K562 (cell line): ENCODE measurements around the gene HSF2. TPM values are rescaled to one million over a fixed set of nuclear protein-coding genes. Genes with fewer than 3 reads are reported as not detected.
A peak's percentile ranks its signal among the peaks of the same experiment; 100 is the strongest.

Experiments
- FIP1L1 ChIP-seq: fragments of 200-400 bp; formaldehyde crosslinking; IDR thresholded peaks from 2 replicates; pipeline ENCODE4 v1.6.1; 2018; ENCODE audit warnings: mild to moderate bottlenecking, low read depth, low read length; ENCODE audit not compliant: poor library complexity, severe bottlenecking
- FOXK2 ChIP-seq, 2 experiments: fragments of 450-650 bp; IDR thresholded peaks in 1 of 2; conservative IDR thresholded peaks in 1 of 2; 2 replicates each; pipeline ENCODE4 v1.6.1; 2016; ENCODE audit warnings: low read depth in 2 of 2, mild to moderate bottlenecking in 1 of 2
- GABPB2 ChIP-seq: fragments of 250-450 bp; sonication (Bioruptor Pico); conservative IDR thresholded peaks from 2 replicates; pipeline ENCODE4 v1.5.1; 2021; ENCODE audit warnings: mild to moderate bottlenecking
- HLTF ChIP-seq: fragments of 450-650 bp; IDR thresholded peaks from 2 replicates; pipeline ENCODE4 v1.6.1; 2016
- MECOM ChIP-seq: fragments of 250-450 bp; sonication (Bioruptor Pico); IDR thresholded peaks from 2 replicates; pipeline ENCODE4 v1.8.0; 2022; ENCODE audit warnings: inconsistent platforms
- MLLT1 ChIP-seq, 2 experiments: fragments of 450-650 bp; IDR thresholded peaks; 2 replicates each; pipeline ENCODE4 v1.6.1; 2016
- MYBL2 ChIP-seq, 2 experiments: fragments of 450-650 bp in 1 of 2; sonication (generic) in 1 of 2; formaldehyde crosslinking in 1 of 2; IDR thresholded peaks; 2 replicates each; pipeline versions ENCODE4 v1.6.1 to v1.8.1; 2017 to 2022; ENCODE audit warnings: borderline replicate concordance in 1 of 2, inconsistent platforms in 1 of 2, low read depth in 1 of 2, mild to moderate bottlenecking in 1 of 2, missing genetic modification reagents in 1 of 2, moderate library complexity in 1 of 2
- NCOA1 ChIP-seq: fragments of 450-650 bp; IDR thresholded peaks from 2 replicates; pipeline ENCODE4 v1.6.1; 2016; ENCODE audit warnings: low read depth
- RBM34 ChIP-seq: fragments of 200-400 bp; formaldehyde crosslinking; IDR thresholded peaks from 2 replicates; pipeline ENCODE4 v1.6.1; 2018; ENCODE audit warnings: low read length, borderline replicate concordance; ENCODE audit not compliant: insufficient read depth
- TFAP4 ChIP-seq: sonication (generic); formaldehyde crosslinking; IDR thresholded peaks from 2 replicates; pipeline ENCODE4 v1.8.0; 2022; ENCODE audit warnings: missing genetic modification reagents, mild to moderate bottlenecking, moderate library complexity, borderline replicate concordance
- TGIF2 ChIP-seq: sonication (generic); formaldehyde crosslinking; IDR thresholded peaks from 2 replicates; pipeline ENCODE4 v1.8.1; 2022; ENCODE audit warnings: mild to moderate bottlenecking, missing genetic modification reagents, moderate library complexity
- ZNF75A ChIP-seq: fragments of 450-650 bp; formaldehyde crosslinking; IDR thresholded peaks from 2 replicates; pipeline ENCODE4 v1.4.0; 2020; ENCODE audit warnings: mild to moderate bottlenecking
- ZNF766 ChIP-seq: fragments of 200-800 bp; sonication (Bioruptor generic); conservative IDR thresholded peaks from 2 replicates; pipeline ENCODE4 v1.6.1; 2016; ENCODE audit warnings: missing genetic modification characterization, missing compliant biosample characterization
- polyA plus RNA-seq, 8 experiments: library from polyadenylated mRNA; depleted of rRNA in 4 of 8; stranded (reverse) in 5 of 8; unstranded in 3 of 8; fragments of >200 nt; fragmentation: Nextera tagmentation in 2 of 8; fragmentation: Illumina TruSeq in 1 of 8; extraction: Ambion mirVana in 2 of 8; extraction: Trizol in 1 of 8; gene quantifications; 2 replicates each; pipeline versions ENCODE4 v1.2.1 to v1.2.3, GENCODE V29; 2011 to 2014; ENCODE audit warnings: inconsistent platforms in 1 of 8, missing spikeins in 1 of 8
- total RNA-seq, 7 experiments: library from RNA; depleted of rRNA in 6 of 7; stranded (reverse); fragments of >200 nt in 6 of 7; fragmentation: Illumina TruSeq in 2 of 7; extraction: Trizol in 2 of 7; gene quantifications; 2 replicates each; pipeline versions ENCODE4 v1.2.1 to v1.2.3, GENCODE V29; 2011 to 2021; ENCODE audit warnings: low replicate concordance in 1 of 7
- TF ChIP-seq, protein P1 (sequence below): fragments of 200-800 bp; sonication (Bioruptor generic); IDR thresholded peaks from 2 replicates; pipeline ENCODE4 v1.6.1; 2016; ENCODE audit warnings: missing genetic modification characterization, missing compliant biosample characterization
- TF ChIP-seq, protein P2 (sequence below): fragments of 450-650 bp; conservative IDR thresholded peaks from 2 replicates; pipeline ENCODE4 v1.6.1; 2016; ENCODE audit warnings: missing genetic modification characterization, low read depth, mild to moderate bottlenecking, missing compliant biosample characterization, moderate library complexity
- TF ChIP-seq, protein P3 (sequence below): fragments of 250-450 bp; sonication (Bioruptor Pico); IDR thresholded peaks from 2 replicates; pipeline ENCODE4 v1.9.0; 2021; ENCODE audit warnings: mild to moderate bottlenecking

HSF2 gene
- total and polyA plus RNA-seq, 9 of the 15 experiments (the other 6 are each of a cell fraction or from before 2014, with no cell fraction given): 19.1 to 73.1 (median 29.2) TPM

GRCh38 chr6:122400462-122401089 lies 1.1 kb downstream of the HSF2 start (continued):
- TF ChIP-seq NCOA1 (no peak), ZNF766 (CRISPR knock-in tag) (no peak), TFAP4 (CRISPR knock-in tag) (no peak), MECOM (peak; percentile 42; the same call in 1 of the 2 replicates), RBM34 (no peak), MLLT1 (IDR thresholded peaks at IDR 0.05) (no peak), HLTF (no peak), FOXK2 (conservative IDR thresholded peaks at IDR 0.05 in 1 of 2, IDR thresholded peaks at IDR 0.05 in 1 of 2; ENCODE audit: low read depth in 2 of 2) (no peak), ZNF75A (CRISPR knock-in tag) (no peak), MYBL2 (IDR thresholded peaks at IDR 0.05; ENCODE audit: low read depth) (no peak), MYBL2 (CRISPR knock-in tag; IDR thresholded peaks at IDR 0.05; ENCODE audit: borderline replicate concordance) (no peak), GABPB2 (no peak), FIP1L1 (no peak), TGIF2 (CRISPR knock-in tag) (no peak)
- TF ChIP-seq, protein P1, sequence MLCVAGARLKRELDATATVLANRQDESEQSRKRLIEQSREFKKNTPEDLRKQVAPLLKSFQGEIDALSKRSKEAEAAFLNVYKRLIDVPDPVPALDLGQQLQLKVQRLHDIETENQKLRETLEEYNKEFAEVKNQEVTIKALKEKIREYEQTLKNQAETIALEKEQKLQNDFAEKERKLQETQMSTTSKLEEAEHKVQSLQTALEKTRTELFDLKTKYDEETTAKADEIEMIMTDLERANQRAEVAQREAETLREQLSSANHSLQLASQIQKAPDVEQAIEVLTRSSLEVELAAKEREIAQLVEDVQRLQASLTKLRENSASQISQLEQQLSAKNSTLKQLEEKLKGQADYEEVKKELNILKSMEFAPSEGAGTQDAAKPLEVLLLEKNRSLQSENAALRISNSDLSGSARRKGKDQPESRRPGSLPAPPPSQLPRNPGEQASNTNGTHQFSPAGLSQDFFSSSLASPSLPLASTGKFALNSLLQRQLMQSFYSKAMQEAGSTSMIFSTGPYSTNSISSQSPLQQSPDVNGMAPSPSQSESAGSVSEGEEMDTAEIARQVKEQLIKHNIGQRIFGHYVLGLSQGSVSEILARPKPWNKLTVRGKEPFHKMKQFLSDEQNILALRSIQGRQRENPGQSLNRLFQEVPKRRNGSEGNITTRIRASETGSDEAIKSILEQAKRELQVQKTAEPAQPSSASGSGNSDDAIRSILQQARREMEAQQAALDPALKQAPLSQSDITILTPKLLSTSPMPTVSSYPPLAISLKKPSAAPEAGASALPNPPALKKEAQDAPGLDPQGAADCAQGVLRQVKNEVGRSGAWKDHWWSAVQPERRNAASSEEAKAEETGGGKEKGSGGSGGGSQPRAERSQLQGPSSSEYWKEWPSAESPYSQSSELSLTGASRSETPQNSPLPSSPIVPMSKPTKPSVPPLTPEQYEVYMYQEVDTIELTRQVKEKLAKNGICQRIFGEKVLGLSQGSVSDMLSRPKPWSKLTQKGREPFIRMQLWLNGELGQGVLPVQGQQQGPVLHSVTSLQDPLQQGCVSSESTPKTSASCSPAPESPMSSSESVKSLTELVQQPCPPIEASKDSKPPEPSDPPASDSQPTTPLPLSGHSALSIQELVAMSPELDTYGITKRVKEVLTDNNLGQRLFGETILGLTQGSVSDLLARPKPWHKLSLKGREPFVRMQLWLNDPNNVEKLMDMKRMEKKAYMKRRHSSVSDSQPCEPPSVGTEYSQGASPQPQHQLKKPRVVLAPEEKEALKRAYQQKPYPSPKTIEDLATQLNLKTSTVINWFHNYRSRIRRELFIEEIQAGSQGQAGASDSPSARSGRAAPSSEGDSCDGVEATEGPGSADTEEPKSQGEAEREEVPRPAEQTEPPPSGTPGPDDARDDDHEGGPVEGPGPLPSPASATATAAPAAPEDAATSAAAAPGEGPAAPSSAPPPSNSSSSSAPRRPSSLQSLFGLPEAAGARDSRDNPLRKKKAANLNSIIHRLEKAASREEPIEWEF: 0 out of 2 replicates have a peak, but pooled peaks have one; percentile 30
- TF ChIP-seq, protein P2, sequence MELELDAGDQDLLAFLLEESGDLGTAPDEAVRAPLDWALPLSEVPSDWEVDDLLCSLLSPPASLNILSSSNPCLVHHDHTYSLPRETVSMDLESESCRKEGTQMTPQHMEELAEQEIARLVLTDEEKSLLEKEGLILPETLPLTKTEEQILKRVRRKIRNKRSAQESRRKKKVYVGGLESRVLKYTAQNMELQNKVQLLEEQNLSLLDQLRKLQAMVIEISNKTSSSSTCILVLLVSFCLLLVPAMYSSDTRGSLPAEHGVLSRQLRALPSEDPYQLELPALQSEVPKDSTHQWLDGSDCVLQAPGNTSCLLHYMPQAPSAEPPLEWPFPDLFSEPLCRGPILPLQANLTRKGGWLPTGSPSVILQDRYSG (tag): no peak
- TF ChIP-seq, protein P3, sequence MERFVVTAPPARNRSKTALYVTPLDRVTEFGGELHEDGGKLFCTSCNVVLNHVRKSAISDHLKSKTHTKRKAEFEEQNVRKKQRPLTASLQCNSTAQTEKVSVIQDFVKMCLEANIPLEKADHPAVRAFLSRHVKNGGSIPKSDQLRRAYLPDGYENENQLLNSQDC (CRISPR knock-in tag): no peak
